GM18526 (cell line): Measurements from ENCODE around the gene RSU1.
A peak's percentile ranks its signal among the peaks of the same experiment; 100 is the strongest.

Experiments
- POLR2A ChIP-seq: IDR thresholded peaks from 3 replicates; pipeline ENCODE4 v1.6.1; 2011; ENCODE audit not compliant: insufficient read length; ENCODE audit errors: extremely low read depth

Gene RSU1

GRCh38 chr10:16817125-16818019 is at the start of gene RSU1:
RSU1 (minus strand) TSS chr10:16817424; CDS start chr10:16817081, 343 bp downstream.
- peak; percentile 75 for TF ChIP-seq POLR2A

DNA sequence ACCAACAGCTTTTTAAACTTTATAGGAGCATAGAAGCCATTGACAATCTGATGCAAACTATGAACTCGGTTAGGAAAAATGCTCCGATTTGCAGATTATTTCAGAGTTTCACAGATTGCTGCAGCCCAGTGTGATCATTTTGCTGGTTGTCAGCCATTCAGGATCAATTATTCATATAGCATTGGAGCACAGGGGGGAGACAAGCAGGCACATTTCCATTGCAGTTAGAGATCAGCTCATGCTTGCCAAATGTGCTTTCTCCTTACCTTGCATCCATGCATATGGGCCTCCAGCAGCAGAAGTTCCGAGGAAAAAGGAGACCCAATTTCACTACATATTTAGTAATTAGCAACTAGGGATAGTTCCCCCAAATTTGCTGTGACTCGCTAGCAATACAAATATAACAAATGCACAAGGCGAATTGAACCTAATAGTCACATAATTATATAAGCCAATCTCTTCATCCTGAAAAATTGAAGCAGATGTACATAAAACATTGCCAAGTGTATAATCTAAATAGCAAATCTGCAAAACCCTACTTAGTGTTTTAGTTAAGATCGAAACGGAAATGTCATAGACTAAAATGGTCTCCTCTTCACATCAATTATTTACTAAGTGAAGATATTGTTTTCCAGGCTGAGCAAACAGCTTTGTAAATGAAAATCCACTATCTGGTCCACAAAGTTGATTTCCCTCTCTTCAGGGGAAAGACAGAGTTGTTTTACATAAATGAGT is 49.5 kb upstream of the RSU1 start:
- no peak for TF ChIP-seq POLR2A

DNA sequence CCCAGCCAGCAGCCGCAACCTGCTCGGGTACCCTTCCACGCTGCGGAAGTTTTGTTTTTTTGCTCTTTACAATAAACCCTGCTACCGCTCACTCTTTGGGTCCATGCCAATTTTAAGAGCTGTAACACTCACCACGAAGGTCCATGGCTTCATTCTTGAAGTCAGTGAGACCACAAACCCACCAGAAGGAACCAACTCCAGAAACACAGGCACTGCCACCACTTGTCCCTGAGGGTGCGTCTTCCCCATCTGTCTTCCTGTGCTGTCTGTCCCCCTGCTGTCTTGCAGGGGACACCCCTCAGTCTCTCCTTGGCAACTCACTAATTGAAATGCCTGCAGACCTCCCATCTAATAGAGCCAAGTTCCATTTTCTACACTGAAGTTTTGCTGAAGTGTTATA is 48.5 kb upstream of the RSU1 start:
- TF ChIP-seq POLR2A = no peak

- no peak for TF ChIP-seq POLR2A
Measured at GRCh38 chr10:16863766-16864165, 46.5 kb upstream of the RSU1 start.

DNA sequence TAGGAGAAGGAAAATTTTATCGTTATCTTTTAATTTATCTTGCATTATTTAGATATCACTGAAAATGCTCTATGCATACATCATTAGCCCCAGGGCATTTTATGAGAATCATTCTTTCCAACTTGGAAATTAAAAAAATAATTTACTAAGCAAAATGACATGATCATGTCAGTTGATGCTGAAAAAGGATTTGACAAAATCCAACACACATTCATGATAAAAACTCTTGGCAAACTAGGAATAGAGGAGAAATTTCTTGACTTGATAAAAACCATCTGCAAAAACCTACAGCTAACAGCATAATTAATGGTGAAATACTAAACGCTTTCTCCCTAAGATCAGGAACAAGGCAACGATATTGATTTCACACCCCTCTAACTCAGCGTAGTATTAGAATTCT is 40.2 kb upstream of the RSU1 start:
- no peak for TF ChIP-seq POLR2A

DNA sequence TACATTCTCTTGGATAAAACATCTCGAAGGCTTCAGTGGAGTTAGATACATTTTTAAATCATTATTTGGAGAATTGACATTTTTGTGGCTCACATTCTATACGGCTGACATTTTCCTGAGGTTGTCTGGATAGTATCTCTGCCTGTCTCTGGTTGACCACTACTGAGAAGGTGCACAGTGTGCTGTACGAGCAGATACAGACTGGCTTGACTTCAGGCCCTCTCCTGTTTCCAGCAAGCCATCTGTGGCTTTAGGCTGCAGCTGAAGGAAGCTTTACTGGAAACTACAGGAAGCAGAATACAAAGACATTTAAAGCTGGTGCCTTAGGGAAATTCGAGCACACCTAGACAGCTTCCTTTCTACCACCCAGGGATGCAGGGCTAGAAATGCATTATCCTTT is 39.3 kb upstream of the RSU1 start:
- no peak for TF ChIP-seq POLR2A

- TF ChIP-seq POLR2A = no peak
Measured at GRCh38 chr10:16856092-16856491, 38.9 kb upstream of the RSU1 start.

GRCh38 chr10:16854623-16855022 is 37.4 kb upstream of the RSU1 start:
- TF ChIP-seq POLR2A = no peak

GRCh38 chr10:16853809-16854208 is 36.6 kb upstream of the RSU1 start:
- no peak for TF ChIP-seq POLR2A

DNA sequence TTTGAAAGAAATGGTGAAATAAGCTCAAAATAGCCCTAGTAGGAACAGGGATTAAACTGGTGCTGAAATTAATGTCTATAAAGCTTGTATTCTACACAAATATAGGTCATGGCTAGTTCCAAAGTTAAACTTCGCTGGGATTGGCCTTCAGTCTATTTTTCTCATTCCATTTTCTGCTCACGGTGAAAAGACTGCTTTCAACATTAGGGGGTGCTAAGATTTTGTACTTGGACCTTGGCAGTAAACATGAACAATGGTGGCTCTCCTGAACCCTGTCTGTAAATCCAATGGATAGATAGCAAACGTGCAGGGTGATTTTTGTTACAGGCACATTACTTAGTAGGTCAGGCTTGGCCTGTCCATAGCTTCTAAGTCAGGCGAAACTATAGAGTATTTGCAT is 36.0 kb upstream of the RSU1 start:
- TF ChIP-seq POLR2A = no peak

DNA sequence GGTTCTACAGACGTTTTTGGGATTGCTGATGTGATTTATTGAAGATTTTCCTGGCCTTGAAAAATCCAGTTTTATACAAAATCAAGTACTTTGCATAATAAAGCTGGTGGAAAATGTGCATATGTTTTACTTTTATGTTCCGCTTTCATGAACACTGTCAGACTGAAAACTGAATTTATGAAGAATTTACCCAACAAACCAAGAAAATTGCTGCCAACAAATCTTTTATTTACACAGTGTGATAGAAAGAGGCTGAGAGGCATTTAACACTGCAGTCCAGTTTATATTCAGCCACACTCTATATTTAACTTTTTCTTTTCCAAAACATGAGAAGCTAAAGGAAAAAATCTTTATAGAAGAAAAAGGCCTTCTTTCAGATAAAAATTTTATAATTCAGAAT is 35.4 kb upstream of the RSU1 start:
- TF ChIP-seq POLR2A = no peak

- no peak for TF ChIP-seq POLR2A
Measured at GRCh38 chr10:16848562-16849154, 31.4 kb upstream of the RSU1 start.

DNA sequence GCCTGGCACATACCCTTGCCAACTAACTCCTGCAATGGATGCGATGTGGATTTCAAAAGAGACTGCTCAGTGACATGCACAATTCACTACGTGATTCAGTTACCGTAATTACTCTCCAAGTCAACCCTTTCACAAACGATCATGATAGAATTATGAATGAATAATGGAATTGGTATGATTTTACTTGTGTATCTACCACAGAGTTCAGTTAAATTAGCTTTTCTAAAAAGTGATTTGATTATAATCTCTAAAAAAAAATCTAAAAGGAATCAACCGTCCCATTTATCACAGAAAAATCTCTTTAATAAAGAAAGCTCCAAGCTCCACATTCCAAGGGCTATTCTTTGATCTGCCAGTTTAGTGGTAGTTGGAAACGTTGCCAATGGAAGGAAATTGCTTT is 30.4 kb upstream of the RSU1 start:
- no peak for TF ChIP-seq POLR2A

GRCh38 chr10:16845248-16845647 is 28.0 kb upstream of the RSU1 start:
- TF ChIP-seq POLR2A = no peak

DNA sequence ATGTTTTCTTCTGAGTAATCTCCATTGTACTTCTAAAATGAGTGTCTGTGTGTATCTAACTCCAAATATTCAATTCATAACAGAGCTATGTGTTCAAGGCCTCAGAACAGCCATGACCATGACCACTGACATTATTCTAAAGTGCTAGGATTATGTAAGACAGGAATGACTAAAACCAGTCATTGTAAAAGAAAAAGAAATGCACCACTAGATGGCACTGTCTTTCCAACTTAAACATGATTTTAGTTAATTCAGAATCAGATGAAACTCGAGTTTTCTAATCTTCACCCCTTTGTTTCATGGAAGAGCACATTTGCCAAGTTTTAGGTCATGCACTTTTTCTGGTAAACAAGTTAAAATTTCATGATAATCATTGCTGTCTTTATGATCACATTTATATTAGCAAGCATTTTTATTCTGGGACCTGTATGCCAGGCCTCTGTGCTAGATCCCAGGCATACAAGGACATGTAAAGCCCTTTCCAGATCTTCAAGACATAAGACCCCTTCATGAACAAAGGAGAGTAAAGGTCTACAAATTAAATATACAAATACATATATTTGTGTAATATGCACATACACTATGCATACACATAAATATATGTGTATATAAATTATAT is 26.1 kb upstream of the RSU1 start:
- TF ChIP-seq POLR2A = no peak
